Endothelial cell of umbilical vein (primary cell): ENCODE data around the gene CAMTA1. TPM values are rescaled to one million over a fixed set of nuclear protein-coding genes. Genes with fewer than 3 reads are reported as not detected.

Experiments used
- BruUV-seq: library from RNA; stranded (reverse); fragments of 400-500 nt; replicated peaks from 2 replicates; lab custom pipeline; 2021; lab: Mats Ljungman, UMichigan
- CTCF ChIA-PET: fragments of 300-600, 350-600 bp; sonication (Branson Sonifier 250); formaldehyde crosslinking; loops from one replicate; lab custom pipeline; 2021; ENCODE audit warnings: antibody characterized with exemption, inconsistent platforms; lab: Charles Lee
- POLR2A ChIA-PET: fragments of 300-600, 350-600 bp; sonication (Branson Sonifier 250); formaldehyde crosslinking; loops from one replicate; lab custom pipeline; 2021; ENCODE audit warnings: antibody characterized with exemption, inconsistent platforms; lab: Charles Lee
- DNase-seq: peaks from one replicate; pipeline ENCODE4 v3.0.0-alpha.2; 2011; ENCODE audit warnings: low read depth, low spot score
- FAIRE-seq: peaks from 2 replicates; lab custom pipeline; 2011; peaks lifted over from hg19 to GRCh38; lab: Jason Lieb, UNC
- H2AFZ ChIP-seq: 2 replicates; pipeline ENCODE4 v1.6.0; 2012; ENCODE audit warnings: low read depth, low read length, control low read depth, inconsistent platforms
- H3K27ac ChIP-seq: 2 replicates; pipeline ENCODE4 v1.5.1; 2011; ENCODE audit warnings: low read depth, mild to moderate bottlenecking, control low read depth, low read length, moderate library complexity; ENCODE audit not compliant: insufficient read depth
- H3K27me3 ChIP-seq, 2 experiments: 2 replicates each; pipeline versions ENCODE4 v1.6.0 to v1.6.1; 2011; ENCODE audit warnings: low read length in 2 of 2, mixed read lengths in 1 of 2; ENCODE audit not compliant: control insufficient read depth in 2 of 2, insufficient read depth in 2 of 2
- H3K36me3 ChIP-seq, 2 experiments: 2 replicates in 1 of 2; 3 replicates in 1 of 2; pipeline ENCODE4 v1.5.1; 2011; ENCODE audit warnings: low read length in 2 of 2, mild to moderate bottlenecking in 1 of 2, moderate library complexity in 1 of 2; ENCODE audit not compliant: control insufficient read depth in 2 of 2, insufficient read depth in 2 of 2; ENCODE audit errors: extremely low read depth in 1 of 2
- H3K4me1 ChIP-seq: 3 replicates; pipeline ENCODE4 v1.5.1; 2011; ENCODE audit warnings: mild to moderate bottlenecking, low read length; ENCODE audit not compliant: control insufficient read depth, insufficient read depth; ENCODE audit errors: extremely low read depth
- H3K4me2 ChIP-seq: 2 replicates; pipeline ENCODE4 v1.6.1; 2011; ENCODE audit warnings: low read length, control low read depth, mixed read lengths; ENCODE audit not compliant: insufficient read depth
- H3K4me3 ChIP-seq, 3 experiments: fragments of 200-600 bp in 1 of 3; sonication (generic), shearing (Covaris generic) in 1 of 3; replicated peaks in 1 of 3; 2 replicates each; pipeline ENCODE4 v1.5.1; 2011 to 2016; ENCODE audit warnings: control low read depth in 3 of 3, low read length in 3 of 3, mild to moderate bottlenecking in 2 of 3, inconsistent platforms in 1 of 3, low read depth in 1 of 3, moderate library complexity in 1 of 3; ENCODE audit not compliant: insufficient read depth in 1 of 3
- H3K79me2 ChIP-seq: 2 replicates; pipeline ENCODE4 v1.6.0; 2012; ENCODE audit warnings: low read length, inconsistent platforms; ENCODE audit not compliant: control insufficient read depth, insufficient read depth
- H3K9ac ChIP-seq: replicated peaks from 2 replicates; pipeline ENCODE3; 2011; ENCODE audit warnings: low read length, control low read depth; ENCODE audit not compliant: insufficient read depth; ENCODE audit errors: extremely low read depth
- H3K9me1 ChIP-seq: replicated peaks from 3 replicates; pipeline ENCODE4 v1.6.0; 2011; ENCODE audit warnings: mild to moderate bottlenecking, low read length; ENCODE audit not compliant: control insufficient read depth, insufficient read depth; ENCODE audit errors: extremely low read depth
- H3K9me3 ChIP-seq: replicated peaks from 2 replicates; pipeline ENCODE4 v1.5.1; 2012; ENCODE audit warnings: low read length, inconsistent platforms; ENCODE audit not compliant: control insufficient read depth, insufficient read depth
- H4K20me1 ChIP-seq: replicated peaks from 2 replicates; pipeline ENCODE3; 2011; ENCODE audit warnings: mild to moderate bottlenecking, low read length; ENCODE audit not compliant: control insufficient read depth, insufficient read depth; ENCODE audit errors: extremely low read depth
- CTCF ChIP-seq, 2 donors: IDR thresholded peaks; 1 replicate in 1 of 2; 2 replicates in 1 of 2; pipeline ENCODE4 v1.5.1; 2011; ENCODE audit warnings: low read length in 2 of 2, mild to moderate bottlenecking in 2 of 2, moderate library complexity in 2 of 2, control low read depth in 1 of 2, inconsistent platforms in 1 of 2, low read depth in 1 of 2; ENCODE audit not compliant: insufficient read depth in 1 of 2; ENCODE audit errors: extremely low read depth in 1 of 2
- EZH2 ChIP-seq: IDR thresholded peaks from 2 replicates; pipeline ENCODE4 v1.6.1; 2012; ENCODE audit warnings: borderline replicate concordance, low read depth, mild to moderate bottlenecking, moderate library complexity, low read length, inconsistent platforms; ENCODE audit not compliant: severe bottlenecking
- FOS ChIP-seq: IDR thresholded peaks from 2 replicates; pipeline ENCODE4 v1.6.1; 2011; ENCODE audit warnings: mild to moderate bottlenecking, low read length, moderate library complexity, borderline replicate concordance; ENCODE audit not compliant: insufficient read depth
- GATA2 ChIP-seq: IDR thresholded peaks from 2 replicates; pipeline ENCODE4 v1.7.0; 2011; ENCODE audit warnings: low read depth, mild to moderate bottlenecking, moderate library complexity, mixed read lengths, low read length; ENCODE audit not compliant: insufficient read length, insufficient read depth
- JUN ChIP-seq: IDR thresholded peaks from 2 replicates; pipeline ENCODE4 v1.6.1; 2011; ENCODE audit warnings: borderline replicate concordance, low read depth; ENCODE audit not compliant: insufficient read length, insufficient read depth
- MAX ChIP-seq: IDR thresholded peaks from 2 replicates; pipeline ENCODE4 v1.6.1; 2011; ENCODE audit not compliant: insufficient read depth, insufficient read length
- MYC ChIP-seq: IDR thresholded peaks from one replicate; pipeline ENCODE4 v1.6.1; 2011; ENCODE audit warnings: mild to moderate bottlenecking, low read depth, low read length
- POLR2A ChIP-seq: IDR thresholded peaks from 2 replicates; pipeline ENCODE4 v1.6.1; 2012; ENCODE audit warnings: low read depth, mild to moderate bottlenecking, control low read depth, low read length
- POLR2AphosphoS5 ChIP-seq: IDR thresholded peaks from 2 replicates; pipeline ENCODE4 v1.6.1; 2012; ENCODE audit warnings: low read depth, mild to moderate bottlenecking, control low read depth, low read length, moderate library complexity; ENCODE audit not compliant: insufficient read depth
- dilution Hi-C: fragments of 300-500 bp; cut with MboI; formaldehyde crosslinking; loops from one replicate; pipeline ENCODE4 v1.15.0; 2019; ENCODE audit warnings: low sequenced_read_pairs; ENCODE audit not compliant: extremely low pct_ligation_motif_present
- intact Hi-C: fragments of 100-400 bp; cut with micrococcal nuclease; formaldehyde crosslinking; loops from one replicate; pipeline ENCODE4 v1.10.0; 2022
- polyA plus RNA-seq, 4 experiments: library from polyadenylated mRNA; depleted of rRNA in 3 of 4; stranded (reverse) in 3 of 4; unstranded in 1 of 4; fragments of >200 nt; gene quantifications; 2 replicates each; pipeline versions ENCODE4 v1.2.1 to v1.2.3, GENCODE V29; 2011 to 2012; ENCODE audit warnings: missing spikeins in 1 of 4
- total RNA-seq: library from RNA; stranded (reverse); gene quantifications from 2 replicates; pipeline ENCODE4 v1.2.3, GENCODE V29; 2021

Gene CAMTA1
- total and polyA plus RNA-seq, 2 donors (not counting 3 experiments of a cell fraction or from before 2014, with no cell fraction given), result 50.8 to 92.7 TPM

- ChIA-PET POLR2A (no interaction called here), CTCF (interaction anchor here (1.0 to 1.1 kb wide), 2 partner anchors 9 to 11 kb away, joined by 4 read pairs; no protein-coding TSS in a partner anchor)
- Histone ChIP-seq H3K27ac (no peak overlapping the region), H3K9ac (no peak overlapping the region), H3K4me3 (no peak overlapping the region), H3K79me2 (peaks cover 5% of the 10 kb centered on the region), H3K4me1 (peaks cover 20% of the 10 kb centered on the region), H3K27me3 (no peaks in the 10 kb centered on the region), H3K9me1 (no peaks in the 10 kb centered on the region), H3K4me2 (no peak overlapping the region), H3K9me3 (no peaks in the 10 kb centered on the region), H2AFZ (no peak overlapping the region), H4K20me1 (no peaks in the 10 kb centered on the region), H3K36me3 (no peaks in the 10 kb centered on the region)
- no peak for TF ChIP-seq CTCF (IDR thresholded peaks at IDR 0.05; ENCODE audit: extremely low read depth in 1 of 2, insufficient read depth in 1 of 2, low read depth in 1 of 2, low read length in 2 of 2)
- TF ChIP-seq FOS, result no peak
- no peak for TF ChIP-seq JUN
- no peak for TF ChIP-seq EZH2
- no peak for TF ChIP-seq POLR2AphosphoS5
- TF ChIP-seq MAX, result no peak
- no peak for TF ChIP-seq MYC
- TF ChIP-seq POLR2A, result no peak
- no peak for TF ChIP-seq GATA2
- BruUV-seq, result no TSS peak
- intact Hi-C loops, result no loop called here
- FAIRE-seq, result no peak
- DNase-seq, result no peak
- dilution Hi-C loops, result no loop called here
These were observed 72.6 kb downstream of the CAMTA1 start for GRCh38 chr1:6857831-6858230.
